ENCODE results near the gene GALE.

DNA sequence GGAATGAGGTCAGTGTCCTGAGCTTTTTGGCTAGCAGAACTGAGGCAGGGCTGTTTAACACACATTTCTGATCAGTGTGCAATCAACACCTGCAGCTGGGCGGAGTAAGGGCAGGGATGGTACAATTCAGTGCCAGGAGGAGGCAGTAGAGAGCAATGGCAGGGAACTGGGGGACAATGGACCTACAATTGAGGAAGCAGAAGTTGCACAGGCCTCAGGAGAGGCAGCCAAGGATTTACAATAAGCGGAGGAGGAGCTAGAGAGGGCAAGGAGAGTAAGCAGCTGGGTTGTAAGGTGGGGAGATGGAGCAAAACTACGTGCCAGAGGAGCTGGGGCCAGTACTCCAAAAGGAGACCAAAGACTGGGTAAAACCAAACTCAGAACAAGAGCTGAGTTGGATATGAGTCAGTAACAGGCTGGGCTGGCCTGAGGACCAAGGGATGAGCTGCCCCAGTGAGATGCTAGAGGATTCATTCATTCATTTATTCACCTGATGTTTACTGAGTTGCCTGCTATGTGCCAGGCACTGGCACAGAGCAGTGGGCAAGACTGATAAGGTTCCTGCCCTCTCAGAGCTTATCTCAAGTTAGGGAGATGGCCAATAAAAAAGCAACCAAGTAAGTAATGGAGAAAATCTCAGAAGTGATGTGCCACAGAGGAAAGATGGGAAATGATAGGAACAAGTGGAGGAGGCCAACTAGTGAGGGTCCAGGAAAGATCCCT, 10.4 kb upstream of the GALE start:
- TF ChIP-seq CTCF (IDR thresholded peaks at IDR 0.05) (peak; percentile 52 to 96 (median 78)), POLR2A (IDR thresholded peaks at IDR 0.05) (no peak), POLR2AphosphoS5 (IDR thresholded peaks at IDR 0.05) (peak in 1 of 3 donors; percentile 16), EP300 (IDR thresholded peaks at IDR 0.05; ENCODE audit: low read depth) (no peak)
